Suprapubic skin (tissue), 4 donors: Measurements from ENCODE around the gene ANKRD13B.

Experiments
- EP300 ChIP-seq: sonication (generic); formaldehyde crosslinking; IDR thresholded peaks from one replicate; pipeline ENCODE4 v1.6.1; 2017; ENCODE audit warnings: antibody characterized with exemption
- POLR2A ChIP-seq, 2 donors: fragments of 450-650 bp; IDR thresholded peaks; one replicate each; pipeline ENCODE4 v1.6.1; 2017; ENCODE audit warnings: antibody characterized with exemption in 2 of 2, mild to moderate bottlenecking in 2 of 2, moderate library complexity in 2 of 2
- POLR2AphosphoS5 ChIP-seq, 3 donors: sonication (generic); formaldehyde crosslinking; IDR thresholded peaks; one replicate each; pipeline ENCODE4 v1.6.1; 2017; ENCODE audit warnings: antibody characterized with exemption in 3 of 3
- TF ChIP-seq, protein P1 (sequence below), 2 donors: fragments of 200-600 bp in 1 of 2; fragments of 450-650 bp in 1 of 2; sonication (generic) in 1 of 2; IDR thresholded peaks; one replicate each; pipeline ENCODE4 v1.5.1; 2016 to 2019; ENCODE audit warnings: antibody characterized with exemption in 2 of 2, mild to moderate bottlenecking in 1 of 2, moderate library complexity in 1 of 2

DNA sequence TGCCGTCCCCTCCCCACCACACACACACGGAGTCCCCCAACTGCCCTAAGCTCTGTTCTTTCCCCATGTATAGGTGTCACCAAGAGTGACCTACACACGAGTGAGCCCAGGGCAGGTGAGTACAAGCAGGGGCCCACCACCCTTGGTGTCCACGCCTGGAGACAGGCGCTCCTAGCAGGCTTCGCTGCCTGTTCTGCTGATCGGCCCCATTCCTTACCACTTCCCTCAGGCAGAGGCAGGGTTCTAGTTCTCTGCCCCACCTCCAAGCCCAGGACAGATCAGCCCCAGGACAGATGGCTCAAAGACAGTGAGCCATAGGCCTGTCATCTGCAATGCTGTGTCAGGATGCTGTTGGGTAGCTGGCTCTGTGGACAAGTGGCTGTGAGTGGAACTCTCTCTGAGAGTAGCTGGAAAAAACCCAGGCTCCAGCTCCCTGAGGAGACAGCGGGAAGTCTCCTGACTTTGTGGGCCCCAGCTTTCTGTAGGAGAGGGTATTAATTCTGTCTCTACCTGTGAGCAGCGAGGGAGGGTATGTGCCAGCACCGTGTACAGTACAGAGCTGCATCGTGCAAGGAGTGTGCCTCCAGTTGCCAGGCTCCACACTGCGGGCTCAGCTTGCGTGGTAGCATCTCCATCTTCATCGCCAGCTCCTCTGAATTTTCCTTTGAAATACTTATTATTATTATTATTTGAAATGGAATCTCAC lies 23.5 kb upstream of the ANKRD13B start:
- TF ChIP-seq, protein P1, sequence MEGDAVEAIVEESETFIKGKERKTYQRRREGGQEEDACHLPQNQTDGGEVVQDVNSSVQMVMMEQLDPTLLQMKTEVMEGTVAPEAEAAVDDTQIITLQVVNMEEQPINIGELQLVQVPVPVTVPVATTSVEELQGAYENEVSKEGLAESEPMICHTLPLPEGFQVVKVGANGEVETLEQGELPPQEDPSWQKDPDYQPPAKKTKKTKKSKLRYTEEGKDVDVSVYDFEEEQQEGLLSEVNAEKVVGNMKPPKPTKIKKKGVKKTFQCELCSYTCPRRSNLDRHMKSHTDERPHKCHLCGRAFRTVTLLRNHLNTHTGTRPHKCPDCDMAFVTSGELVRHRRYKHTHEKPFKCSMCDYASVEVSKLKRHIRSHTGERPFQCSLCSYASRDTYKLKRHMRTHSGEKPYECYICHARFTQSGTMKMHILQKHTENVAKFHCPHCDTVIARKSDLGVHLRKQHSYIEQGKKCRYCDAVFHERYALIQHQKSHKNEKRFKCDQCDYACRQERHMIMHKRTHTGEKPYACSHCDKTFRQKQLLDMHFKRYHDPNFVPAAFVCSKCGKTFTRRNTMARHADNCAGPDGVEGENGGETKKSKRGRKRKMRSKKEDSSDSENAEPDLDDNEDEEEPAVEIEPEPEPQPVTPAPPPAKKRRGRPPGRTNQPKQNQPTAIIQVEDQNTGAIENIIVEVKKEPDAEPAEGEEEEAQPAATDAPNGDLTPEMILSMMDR (IDR thresholded peaks at IDR 0.05) = no peak
- TF ChIP-seq EP300 (no peak), POLR2AphosphoS5 (IDR thresholded peaks at IDR 0.05) (no peak), POLR2A (IDR thresholded peaks at IDR 0.05) (no peak)
